Activated CD8-positive, alpha-beta memory T cell treated with anti-CD3 and anti-CD28 coated beads, Interleukin-2, amount 50 U/mL, for 1 hour (primary cell): Measurements from ENCODE around the gene RYR3.

Experiments used
- DNase-seq: peaks from one replicate; pipeline ENCODE4 v3.0.0-alpha.2; 2020; ENCODE audit errors: extremely low read depth

The RYR3 gene

GRCh38 chr15:33872416-33873106 is 561.8 kb downstream of the RYR3 start:
- no peak for DNase-seq

- DNase-seq, result no peak
These were observed 563.4 kb downstream of the RYR3 start for GRCh38 chr15:33874156-33874555.

DNA sequence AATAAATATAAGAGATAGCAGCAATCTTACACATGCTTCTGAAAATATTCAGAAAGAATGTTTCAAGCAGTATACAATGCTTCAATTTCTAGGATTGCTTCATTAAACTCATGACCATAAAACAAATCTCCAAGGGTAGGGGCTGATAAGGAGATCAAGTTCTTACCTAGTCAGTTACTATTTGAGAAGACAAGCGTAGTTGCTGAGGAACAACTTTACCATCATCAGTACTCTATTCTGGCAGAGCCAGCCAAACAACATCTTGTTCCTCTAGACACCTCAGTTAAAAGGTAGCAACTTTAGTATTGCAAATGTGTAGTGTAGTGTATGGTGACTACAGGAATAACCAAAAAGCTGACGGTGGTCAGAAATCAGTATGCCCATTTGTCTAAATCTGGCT is 572.2 kb downstream of the RYR3 start:
- DNase-seq, result no peak

- DNase-seq, result no peak
These were observed 577.4 kb downstream of the RYR3 start for GRCh38 chr15:33888176-33888575.

DNA sequence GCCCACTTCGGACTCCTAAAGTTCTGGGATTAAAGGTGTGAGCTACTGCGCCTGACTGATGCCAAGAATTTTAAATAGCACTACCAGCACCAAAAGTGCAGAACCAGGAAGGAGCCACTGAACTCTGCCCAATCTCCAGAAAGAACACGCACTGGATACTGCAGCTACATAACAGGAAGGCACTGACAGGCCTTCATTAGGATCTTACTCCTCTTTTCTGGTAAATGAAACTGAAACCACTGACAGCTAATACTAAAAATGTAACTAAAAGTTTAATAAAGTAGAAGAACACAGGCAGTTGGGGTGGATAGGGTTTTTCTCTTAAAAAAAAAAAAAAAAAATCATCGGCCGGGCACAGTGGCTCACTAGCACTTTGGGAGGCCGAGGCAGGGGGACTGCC is 583.4 kb downstream of the RYR3 start:
- DNase-seq, result no peak

- DNase-seq, result no peak
These were observed 591.3 kb downstream of the RYR3 start for GRCh38 chr15:33902043-33902442.

GRCh38 chr15:33903661-33904060 is 592.9 kb downstream of the RYR3 start:
- DNase-seq, result no peak

GRCh38 chr15:33907326-33907725 is 596.6 kb downstream of the RYR3 start:
- DNase-seq, result no peak

DNA sequence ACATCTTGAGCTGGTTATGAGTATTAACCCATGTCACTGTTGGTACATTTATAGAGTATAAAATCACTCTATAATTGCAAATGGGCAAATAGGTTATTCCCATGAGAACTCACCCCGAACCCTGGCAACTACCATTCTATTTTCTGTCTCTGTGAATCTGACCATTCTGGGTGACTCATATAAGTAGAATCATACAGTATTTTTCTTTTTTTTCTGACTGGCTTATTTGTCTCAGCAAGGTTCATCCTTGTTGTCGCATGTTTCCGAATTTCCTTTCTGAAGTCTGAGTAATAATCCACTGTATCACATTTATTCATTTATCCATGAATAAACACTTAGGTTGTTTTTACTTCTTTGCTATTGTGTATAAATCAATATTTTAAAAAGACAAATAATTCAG is 597.6 kb downstream of the RYR3 start:
- DNase-seq, result no peak

DNA sequence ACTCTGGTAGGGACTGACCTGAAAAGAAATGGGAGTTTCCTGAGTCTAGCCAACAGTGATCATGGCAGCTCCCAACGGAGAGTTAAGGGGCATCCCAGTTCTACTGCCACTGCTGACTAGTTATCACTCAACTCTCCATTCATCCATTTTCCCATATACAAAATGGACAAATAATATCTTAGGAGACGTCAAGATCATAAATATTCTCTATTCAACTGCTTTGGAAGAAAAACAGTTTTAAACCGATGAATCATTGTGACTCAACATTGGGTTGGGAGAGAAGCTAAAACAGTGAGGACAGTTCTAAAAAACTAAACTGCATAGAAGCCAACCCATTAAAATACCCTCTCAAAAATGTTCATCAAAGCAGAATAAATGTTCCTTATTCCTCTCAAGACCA is 600.0 kb downstream of the RYR3 start:
- DNase-seq, result no peak

GRCh38 chr15:33912326-33912725 is 601.6 kb downstream of the RYR3 start:
- no peak for DNase-seq

DNA sequence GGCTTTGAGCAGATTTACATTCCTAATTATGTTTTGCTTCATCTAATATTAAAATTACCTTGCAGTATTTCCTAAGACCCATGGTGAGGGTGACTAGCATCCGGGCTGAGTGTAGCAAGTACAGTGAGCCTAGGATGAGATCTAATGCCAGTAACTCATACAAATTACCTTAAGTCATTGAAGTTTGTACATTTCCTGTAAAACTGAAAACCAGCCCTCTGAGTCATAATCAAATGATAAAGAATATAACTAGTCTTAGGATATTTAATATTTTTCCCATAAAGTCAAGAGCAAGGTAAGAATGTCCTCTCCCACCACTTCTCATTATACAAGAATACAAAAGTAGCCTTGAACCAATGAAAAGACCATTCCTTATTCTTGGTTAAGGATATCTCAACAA is 602.7 kb downstream of the RYR3 start:
- DNase-seq, result no peak
